Panc1 (cell line): ENCODE data around the gene ALG14. TPM values are rescaled to one million over a fixed set of nuclear protein-coding genes. Genes with fewer than 3 reads are reported as not detected.

Experiments
- ATAC-seq: fragments of 200-7000 bp; cut with Tn5 transposase; 2 replicates; pipeline ENCODE4 v1.9.1; 2020; ENCODE audit warnings: mild to moderate bottlenecking, moderate library complexity
- BruUV-seq: library from RNA; stranded (reverse); fragments of 400-500 nt; replicated peaks from 2 replicates; lab custom pipeline; 2021; lab: Mats Ljungman, UMichigan
- CTCF ChIA-PET: fragments of 300-600 bp; sonication (Branson Sonifier 250); formaldehyde crosslinking; loops from one replicate; lab custom pipeline; 2022; ENCODE audit warnings: antibody characterized with exemption; lab: Charles Lee
- POLR2A ChIA-PET: fragments of 300-600 bp; sonication (Branson Sonifier 250); formaldehyde crosslinking; loops from one replicate; lab custom pipeline; 2022; ENCODE audit warnings: antibody characterized with exemption; lab: Charles Lee
- DNase-seq: peaks from one replicate; pipeline ENCODE4 v3.0.0-alpha.2; 2010; ENCODE audit warnings: low read depth, low spot score
- H3K27ac ChIP-seq: 2 replicates; pipeline ENCODE4 v1.5.1; 2011; ENCODE audit warnings: mild to moderate bottlenecking, low read length, inconsistent platforms
- H3K27me3 ChIP-seq: fragments of 200-500 bp; sonication (Bioruptor generic); 2 replicates; pipeline ENCODE4 v1.6.0; 2014; ENCODE audit warnings: low read length, inconsistent platforms; ENCODE audit not compliant: control insufficient read depth, insufficient read depth
- H3K36me3 ChIP-seq: fragments of 200-500 bp; sonication (Bioruptor generic); 2 replicates; pipeline ENCODE4 v1.5.1; 2014; ENCODE audit warnings: inconsistent platforms, mild to moderate bottlenecking, low read length, moderate library complexity; ENCODE audit not compliant: control insufficient read depth, insufficient read depth
- H3K4me1 ChIP-seq: 2 replicates; pipeline ENCODE4 v1.5.1; 2011; ENCODE audit warnings: inconsistent platforms, mild to moderate bottlenecking, low read length, moderate library complexity; ENCODE audit not compliant: control insufficient read depth, insufficient read depth
- H3K4me3 ChIP-seq, 2 experiments: 2 replicates each; pipeline ENCODE4 v1.5.1; 2011 to 2012; ENCODE audit warnings: low read depth in 2 of 2, low read length in 2 of 2, mild to moderate bottlenecking in 2 of 2, inconsistent platforms in 1 of 2, moderate library complexity in 1 of 2
- H3K9me3 ChIP-seq: fragments of 200-500 bp; sonication (Bioruptor generic); 2 replicates; pipeline ENCODE4 v1.5.1; 2014; ENCODE audit warnings: low read depth, mild to moderate bottlenecking, inconsistent platforms, low read length, moderate library complexity; ENCODE audit not compliant: control insufficient read depth, insufficient read depth
- POLR2AphosphoS5 ChIP-seq: IDR thresholded peaks from 2 replicates; pipeline ENCODE4 v1.6.1; 2012; ENCODE audit warnings: mild to moderate bottlenecking, low read depth, low read length, moderate library complexity
- SIN3A ChIP-seq: IDR thresholded peaks from 2 replicates; pipeline ENCODE4 v1.6.1; 2012; ENCODE audit warnings: low read depth, mild to moderate bottlenecking, low read length, moderate library complexity, borderline replicate concordance; ENCODE audit not compliant: insufficient read depth
- TCF7L2 ChIP-seq: IDR thresholded peaks from 2 replicates; pipeline ENCODE4 v1.6.1; 2011; ENCODE audit warnings: mild to moderate bottlenecking, low read depth, low read length, inconsistent platforms
- in situ Hi-C: cut with HindIII; loops from 2 replicates; pipeline ENCODE4 v1.10.0; 2016; ENCODE audit warnings: low sequenced_read_pairs, low pct_unique_long_range_greater_than_20kb
- intact Hi-C: fragments of 100-400 bp; cut with micrococcal nuclease; formaldehyde crosslinking; loops from one replicate; pipeline ENCODE4 v1.10.0; 2022; ENCODE audit not compliant: unreplicated experiment
- total RNA-seq: library from RNA; stranded (reverse); gene quantifications from one replicate; pipeline ENCODE4 v1.2.1, GENCODE V29; 2021; ENCODE audit not compliant: unreplicated experiment
- TF ChIP-seq, protein P1 (sequence below), 2 experiments: IDR thresholded peaks; 2 replicates each; pipeline ENCODE4 v1.6.1; 2011 to 2012; ENCODE audit warnings: low read depth in 2 of 2, control low read depth in 1 of 2, low read length in 1 of 2, mild to moderate bottlenecking in 1 of 2, moderate library complexity in 1 of 2; ENCODE audit not compliant: insufficient read depth in 1 of 2
- TF ChIP-seq, protein P2 (sequence below): fragments of 450-650 bp; IDR thresholded peaks from 2 replicates; pipeline ENCODE4 v1.5.1; 2017; ENCODE audit warnings: mild to moderate bottlenecking

The ALG14 gene
- total RNA-seq, 1 experiment from 2014 or later: 4.1 TPM

DNA sequence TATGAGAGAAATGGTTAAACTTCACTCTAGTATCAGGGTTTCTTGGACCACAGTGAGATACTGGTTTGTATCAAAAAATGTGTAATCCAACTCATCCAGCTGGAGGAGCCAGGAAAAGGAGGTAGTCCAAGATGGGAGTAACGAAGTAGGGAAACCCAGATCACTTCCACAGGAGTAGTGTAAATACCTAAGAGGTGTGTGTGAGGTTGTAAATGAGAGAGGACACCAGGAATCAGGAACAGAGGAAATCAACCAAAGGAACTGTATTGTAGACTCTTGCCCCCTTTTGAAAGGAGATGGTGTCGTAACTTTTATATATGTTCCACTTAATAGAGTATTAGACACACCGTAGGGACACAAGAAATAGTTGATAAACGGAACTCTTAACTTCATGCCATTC, 24.7 kb upstream of the ALG14 start:
- BruUV-seq: no TSS peak
- Histone ChIP-seq H3K4me1 (no peaks in the 10 kb centered on the region), H3K27me3 (no peaks in the 10 kb centered on the region), H3K9me3 (no peaks in the 10 kb centered on the region), H3K27ac (no peak overlapping the region), H3K36me3 (no peaks in the 10 kb centered on the region), H3K4me3 (no peak overlapping the region)
- in situ Hi-C loops (no loop called here), intact Hi-C loops (no loop called here)
- DNase-seq (no peak), ATAC-seq (no peak)
- CTCF ChIA-PET: no interaction called here
- TF ChIP-seq, protein P1, sequence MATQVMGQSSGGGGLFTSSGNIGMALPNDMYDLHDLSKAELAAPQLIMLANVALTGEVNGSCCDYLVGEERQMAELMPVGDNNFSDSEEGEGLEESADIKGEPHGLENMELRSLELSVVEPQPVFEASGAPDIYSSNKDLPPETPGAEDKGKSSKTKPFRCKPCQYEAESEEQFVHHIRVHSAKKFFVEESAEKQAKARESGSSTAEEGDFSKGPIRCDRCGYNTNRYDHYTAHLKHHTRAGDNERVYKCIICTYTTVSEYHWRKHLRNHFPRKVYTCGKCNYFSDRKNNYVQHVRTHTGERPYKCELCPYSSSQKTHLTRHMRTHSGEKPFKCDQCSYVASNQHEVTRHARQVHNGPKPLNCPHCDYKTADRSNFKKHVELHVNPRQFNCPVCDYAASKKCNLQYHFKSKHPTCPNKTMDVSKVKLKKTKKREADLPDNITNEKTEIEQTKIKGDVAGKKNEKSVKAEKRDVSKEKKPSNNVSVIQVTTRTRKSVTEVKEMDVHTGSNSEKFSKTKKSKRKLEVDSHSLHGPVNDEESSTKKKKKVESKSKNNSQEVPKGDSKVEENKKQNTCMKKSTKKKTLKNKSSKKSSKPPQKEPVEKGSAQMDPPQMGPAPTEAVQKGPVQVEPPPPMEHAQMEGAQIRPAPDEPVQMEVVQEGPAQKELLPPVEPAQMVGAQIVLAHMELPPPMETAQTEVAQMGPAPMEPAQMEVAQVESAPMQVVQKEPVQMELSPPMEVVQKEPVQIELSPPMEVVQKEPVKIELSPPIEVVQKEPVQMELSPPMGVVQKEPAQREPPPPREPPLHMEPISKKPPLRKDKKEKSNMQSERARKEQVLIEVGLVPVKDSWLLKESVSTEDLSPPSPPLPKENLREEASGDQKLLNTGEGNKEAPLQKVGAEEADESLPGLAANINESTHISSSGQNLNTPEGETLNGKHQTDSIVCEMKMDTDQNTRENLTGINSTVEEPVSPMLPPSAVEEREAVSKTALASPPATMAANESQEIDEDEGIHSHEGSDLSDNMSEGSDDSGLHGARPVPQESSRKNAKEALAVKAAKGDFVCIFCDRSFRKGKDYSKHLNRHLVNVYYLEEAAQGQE (IDR thresholded peaks at IDR 0.05; ENCODE audit: insufficient read depth in 1 of 2, low read depth in 2 of 2, low read length in 1 of 2): no peak
- TF ChIP-seq, protein P2, sequence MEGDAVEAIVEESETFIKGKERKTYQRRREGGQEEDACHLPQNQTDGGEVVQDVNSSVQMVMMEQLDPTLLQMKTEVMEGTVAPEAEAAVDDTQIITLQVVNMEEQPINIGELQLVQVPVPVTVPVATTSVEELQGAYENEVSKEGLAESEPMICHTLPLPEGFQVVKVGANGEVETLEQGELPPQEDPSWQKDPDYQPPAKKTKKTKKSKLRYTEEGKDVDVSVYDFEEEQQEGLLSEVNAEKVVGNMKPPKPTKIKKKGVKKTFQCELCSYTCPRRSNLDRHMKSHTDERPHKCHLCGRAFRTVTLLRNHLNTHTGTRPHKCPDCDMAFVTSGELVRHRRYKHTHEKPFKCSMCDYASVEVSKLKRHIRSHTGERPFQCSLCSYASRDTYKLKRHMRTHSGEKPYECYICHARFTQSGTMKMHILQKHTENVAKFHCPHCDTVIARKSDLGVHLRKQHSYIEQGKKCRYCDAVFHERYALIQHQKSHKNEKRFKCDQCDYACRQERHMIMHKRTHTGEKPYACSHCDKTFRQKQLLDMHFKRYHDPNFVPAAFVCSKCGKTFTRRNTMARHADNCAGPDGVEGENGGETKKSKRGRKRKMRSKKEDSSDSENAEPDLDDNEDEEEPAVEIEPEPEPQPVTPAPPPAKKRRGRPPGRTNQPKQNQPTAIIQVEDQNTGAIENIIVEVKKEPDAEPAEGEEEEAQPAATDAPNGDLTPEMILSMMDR: no peak
- TF ChIP-seq TCF7L2 (no peak), SIN3A (no peak), POLR2AphosphoS5 (no peak)
- POLR2A ChIA-PET: no interaction called here

- CTCF ChIA-PET: no interaction called here
- no TSS peak for BruUV-seq
- H3K27ac ChIP-seq: no peak overlapping the region
Measured at GRCh38 chr1:95096218-95096841, 23.6 kb upstream of the ALG14 start.

More at GRCh38 chr1:95096218-95096841, 23.6 kb upstream of the ALG14 start:
- DNase-seq (no peak), ATAC-seq (no peak)
- no peaks in the 10 kb centered on the region for H3K36me3 ChIP-seq
- no peak overlapping the region for H3K4me3 ChIP-seq
- H3K9me3 ChIP-seq: no peaks in the 10 kb centered on the region
- H3K27me3 ChIP-seq: no peaks in the 10 kb centered on the region
- TF ChIP-seq, protein P1 (IDR thresholded peaks at IDR 0.05; ENCODE audit: insufficient read depth in 1 of 2, low read depth in 2 of 2, low read length in 1 of 2): no peak
- TF ChIP-seq SIN3A: no peak
- TF ChIP-seq POLR2AphosphoS5: no peak
- TF ChIP-seq, protein P2: no peak
- TF ChIP-seq TCF7L2: no peak
- in situ Hi-C loops: no loop called here
- POLR2A ChIA-PET: no interaction called here
- intact Hi-C loops: no loop called here
- H3K4me1 ChIP-seq: no peaks in the 10 kb centered on the region
